Suprapubic skin (tissue), 3 donors: ENCODE results near the gene SMOC2.

ENCODE experiments used
- POLR2A ChIP-seq, 2 donors: fragments of 450-650 bp; IDR thresholded peaks; one replicate each; pipeline ENCODE4 v1.6.1; 2017; ENCODE audit warnings: antibody characterized with exemption in 2 of 2, mild to moderate bottlenecking in 2 of 2, moderate library complexity in 2 of 2
- TF ChIP-seq, protein P1 (sequence below), 2 donors: fragments of 200-600 bp in 1 of 2; fragments of 450-650 bp in 1 of 2; sonication (generic) in 1 of 2; IDR thresholded peaks; one replicate each; pipeline ENCODE4 v1.5.1; 2016 to 2019; ENCODE audit warnings: antibody characterized with exemption in 2 of 2, mild to moderate bottlenecking in 1 of 2, moderate library complexity in 1 of 2

DNA sequence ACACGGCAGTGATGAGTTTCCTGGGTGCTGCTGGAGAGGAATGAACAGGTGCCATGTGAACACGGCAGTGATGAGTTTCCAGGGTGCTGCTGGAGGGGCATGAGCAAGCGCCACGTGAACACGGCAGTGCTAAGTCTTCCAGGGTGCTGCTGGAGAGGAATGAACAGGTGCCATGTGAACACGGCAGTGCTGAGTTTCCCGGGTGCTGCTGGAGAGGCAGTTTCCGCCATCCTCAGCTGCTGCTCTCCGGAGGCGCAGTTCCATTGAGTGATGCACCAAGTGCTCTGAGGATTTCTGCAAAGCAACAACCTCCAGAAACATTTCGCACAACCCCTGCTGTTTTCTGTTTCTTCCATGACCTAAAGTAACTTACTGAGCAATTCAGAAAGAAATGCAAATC lies 155.4 kb downstream of the SMOC2 start:
- TF ChIP-seq, protein P1, sequence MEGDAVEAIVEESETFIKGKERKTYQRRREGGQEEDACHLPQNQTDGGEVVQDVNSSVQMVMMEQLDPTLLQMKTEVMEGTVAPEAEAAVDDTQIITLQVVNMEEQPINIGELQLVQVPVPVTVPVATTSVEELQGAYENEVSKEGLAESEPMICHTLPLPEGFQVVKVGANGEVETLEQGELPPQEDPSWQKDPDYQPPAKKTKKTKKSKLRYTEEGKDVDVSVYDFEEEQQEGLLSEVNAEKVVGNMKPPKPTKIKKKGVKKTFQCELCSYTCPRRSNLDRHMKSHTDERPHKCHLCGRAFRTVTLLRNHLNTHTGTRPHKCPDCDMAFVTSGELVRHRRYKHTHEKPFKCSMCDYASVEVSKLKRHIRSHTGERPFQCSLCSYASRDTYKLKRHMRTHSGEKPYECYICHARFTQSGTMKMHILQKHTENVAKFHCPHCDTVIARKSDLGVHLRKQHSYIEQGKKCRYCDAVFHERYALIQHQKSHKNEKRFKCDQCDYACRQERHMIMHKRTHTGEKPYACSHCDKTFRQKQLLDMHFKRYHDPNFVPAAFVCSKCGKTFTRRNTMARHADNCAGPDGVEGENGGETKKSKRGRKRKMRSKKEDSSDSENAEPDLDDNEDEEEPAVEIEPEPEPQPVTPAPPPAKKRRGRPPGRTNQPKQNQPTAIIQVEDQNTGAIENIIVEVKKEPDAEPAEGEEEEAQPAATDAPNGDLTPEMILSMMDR (IDR thresholded peaks at IDR 0.05): no peak
- TF ChIP-seq POLR2A (IDR thresholded peaks at IDR 0.05): no peak
